Adrenal gland (tissue), 5 donors: ENCODE measurements around the gene PARD3B.

ENCODE experiments used
- POLR2A ChIP-seq, 2 donors: fragments of 450-650 bp; IDR thresholded peaks; one replicate each; pipeline ENCODE4 v1.6.1; 2017; ENCODE audit warnings: antibody characterized with exemption in 2 of 2, mild to moderate bottlenecking in 2 of 2, moderate library complexity in 1 of 2
- TF ChIP-seq, protein P1 (sequence below), 6 experiments: fragments of 450-650 bp in 4 of 6; fragments of 200-600 bp in 2 of 6; sonication (generic) in 1 of 6; IDR thresholded peaks; 1 replicate in 5 of 6; 2 replicates in 1 of 6; pipeline versions ENCODE4 v1.5.1 to v1.8.0; 2016 to 2021; ENCODE audit warnings: antibody characterized with exemption in 6 of 6, mild to moderate bottlenecking in 2 of 6, moderate library complexity in 1 of 6
- donor health status: DM: no; HTN: no; CAD: no.

DNA sequence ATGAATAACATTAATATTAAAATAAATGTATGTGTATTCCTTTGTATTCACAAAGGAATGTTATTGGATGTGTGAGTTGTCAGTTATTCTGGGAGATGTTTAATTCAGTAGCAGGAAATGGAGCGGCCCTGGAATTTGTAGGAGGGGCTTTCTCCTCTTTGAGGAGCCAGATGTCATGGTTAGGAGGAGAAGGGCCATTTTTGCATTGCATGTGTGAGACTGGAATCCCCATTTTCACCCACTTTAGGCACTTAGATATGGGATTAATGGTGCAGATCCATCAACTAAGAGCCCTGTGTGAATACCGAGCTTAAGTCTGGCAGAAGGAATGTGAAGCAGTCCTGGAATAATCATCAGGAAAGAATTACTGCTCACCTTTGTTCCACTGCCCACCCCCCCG, 439.2 kb downstream of the PARD3B start:
- TF ChIP-seq, protein P1, sequence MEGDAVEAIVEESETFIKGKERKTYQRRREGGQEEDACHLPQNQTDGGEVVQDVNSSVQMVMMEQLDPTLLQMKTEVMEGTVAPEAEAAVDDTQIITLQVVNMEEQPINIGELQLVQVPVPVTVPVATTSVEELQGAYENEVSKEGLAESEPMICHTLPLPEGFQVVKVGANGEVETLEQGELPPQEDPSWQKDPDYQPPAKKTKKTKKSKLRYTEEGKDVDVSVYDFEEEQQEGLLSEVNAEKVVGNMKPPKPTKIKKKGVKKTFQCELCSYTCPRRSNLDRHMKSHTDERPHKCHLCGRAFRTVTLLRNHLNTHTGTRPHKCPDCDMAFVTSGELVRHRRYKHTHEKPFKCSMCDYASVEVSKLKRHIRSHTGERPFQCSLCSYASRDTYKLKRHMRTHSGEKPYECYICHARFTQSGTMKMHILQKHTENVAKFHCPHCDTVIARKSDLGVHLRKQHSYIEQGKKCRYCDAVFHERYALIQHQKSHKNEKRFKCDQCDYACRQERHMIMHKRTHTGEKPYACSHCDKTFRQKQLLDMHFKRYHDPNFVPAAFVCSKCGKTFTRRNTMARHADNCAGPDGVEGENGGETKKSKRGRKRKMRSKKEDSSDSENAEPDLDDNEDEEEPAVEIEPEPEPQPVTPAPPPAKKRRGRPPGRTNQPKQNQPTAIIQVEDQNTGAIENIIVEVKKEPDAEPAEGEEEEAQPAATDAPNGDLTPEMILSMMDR (IDR thresholded peaks at IDR 0.05) = no peak
- no peak for TF ChIP-seq POLR2A (IDR thresholded peaks at IDR 0.05)
